Measurements from ENCODE around the gene ILDR2.
"Not testable (repeated sequence)": the region's sequence is repeated elsewhere in the genome, so short reads cannot be mapped to it uniquely, and the experiment has no call there.

Gene ILDR2

DNA sequence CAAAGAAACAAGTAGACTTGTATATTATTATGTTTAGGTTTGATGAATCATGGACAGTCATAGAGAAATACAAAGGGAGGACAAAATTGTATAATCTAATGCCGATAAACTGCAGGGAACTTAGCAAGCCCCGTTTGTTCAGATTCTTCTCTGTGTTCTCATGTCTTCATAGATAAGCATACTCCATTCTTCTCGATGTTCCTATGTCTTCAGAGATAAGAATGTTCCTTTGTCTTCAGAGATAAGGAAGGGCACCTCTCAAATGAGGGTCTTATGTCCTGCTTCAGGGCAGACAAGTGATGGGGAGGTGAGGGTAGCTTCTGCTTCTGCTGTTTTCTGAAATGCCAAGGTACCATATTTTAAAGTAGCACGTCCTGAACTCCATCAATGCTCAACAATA lies 79.6 kb downstream of the ILDR2 start:
- in situ Hi-C loops (cut with HindIII; ENCODE audit: low sequenced_read_pairs): no loop called here

DNA sequence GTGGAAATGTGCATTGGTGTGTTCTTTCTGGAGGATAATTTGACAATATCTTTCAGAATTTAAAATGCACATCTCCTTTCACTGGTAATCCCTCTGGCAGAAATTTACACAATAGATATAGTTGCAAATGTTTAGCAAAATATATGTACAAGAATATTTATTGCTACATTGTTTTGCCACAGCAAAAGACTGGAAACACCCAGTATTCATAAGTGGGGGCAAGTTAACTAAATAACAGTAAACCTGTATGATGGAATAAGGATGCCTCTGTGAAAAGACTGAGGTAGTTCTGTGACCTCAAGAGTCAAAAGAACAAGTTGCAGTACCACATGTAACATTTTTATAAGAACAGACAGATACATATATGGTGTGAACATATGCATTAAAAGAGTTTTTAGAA lies 85.6 kb downstream of the ILDR2 start:
- in situ Hi-C loops (cut with HindIII; ENCODE audit: low sequenced_read_pairs): no loop called here

DNA sequence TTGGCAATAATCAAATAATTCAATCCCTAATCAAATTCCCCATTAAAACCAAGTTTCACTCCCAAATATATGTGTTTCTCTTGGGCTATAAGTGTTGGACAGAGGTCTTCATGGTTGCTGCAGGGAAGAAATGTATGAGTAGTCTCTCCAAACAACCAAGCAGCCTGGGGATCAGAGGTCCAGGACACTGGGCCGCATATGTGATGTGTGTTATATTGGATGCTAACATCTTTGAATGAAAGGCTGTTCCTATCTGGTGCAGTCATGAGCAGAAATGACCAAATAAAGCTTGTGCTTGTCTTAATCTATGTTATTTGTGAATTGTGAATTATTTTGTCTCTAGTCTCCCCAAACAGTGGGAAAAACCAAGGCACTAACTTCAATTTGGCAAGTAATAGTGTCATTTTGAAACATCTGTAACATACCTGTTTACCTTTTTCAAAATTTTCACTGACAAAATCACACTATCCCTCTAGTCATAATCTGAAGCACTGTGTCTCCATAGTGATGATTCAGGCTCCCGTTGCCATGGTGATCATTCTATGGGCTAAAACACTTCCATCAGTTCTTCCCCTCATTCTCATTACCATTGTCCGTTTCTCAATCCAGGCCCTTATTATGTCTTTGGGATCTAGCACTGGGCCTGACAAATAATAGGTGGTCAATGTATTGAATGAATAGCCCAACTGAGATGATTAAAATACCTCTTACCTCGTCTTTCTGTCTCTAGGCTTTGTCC lies 86.8 kb downstream of the ILDR2 start:
- in situ Hi-C loops (cut with HindIII; ENCODE audit: low sequenced_read_pairs): no loop called here

DNA sequence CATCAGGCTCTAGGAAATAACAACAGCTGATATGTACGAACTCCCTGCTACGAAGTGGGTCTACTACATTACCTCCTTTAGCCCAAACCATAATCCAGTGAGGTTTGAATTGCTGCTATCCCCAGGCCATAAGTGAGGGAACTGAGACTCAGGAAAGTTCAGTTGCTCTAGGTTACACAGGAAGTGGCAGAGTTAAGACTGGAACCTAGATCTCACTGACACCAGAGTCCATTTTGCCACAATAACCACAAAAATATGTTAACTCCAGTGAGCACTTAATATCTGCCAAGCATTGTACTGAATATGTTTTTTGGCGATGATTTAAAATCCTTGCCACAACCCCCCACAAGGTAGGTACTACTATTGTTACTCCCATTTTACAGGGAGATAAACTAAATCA lies 90.4 kb downstream of the ILDR2 start:
- in situ Hi-C loops (cut with HindIII; ENCODE audit: low sequenced_read_pairs): no loop called here

DNA sequence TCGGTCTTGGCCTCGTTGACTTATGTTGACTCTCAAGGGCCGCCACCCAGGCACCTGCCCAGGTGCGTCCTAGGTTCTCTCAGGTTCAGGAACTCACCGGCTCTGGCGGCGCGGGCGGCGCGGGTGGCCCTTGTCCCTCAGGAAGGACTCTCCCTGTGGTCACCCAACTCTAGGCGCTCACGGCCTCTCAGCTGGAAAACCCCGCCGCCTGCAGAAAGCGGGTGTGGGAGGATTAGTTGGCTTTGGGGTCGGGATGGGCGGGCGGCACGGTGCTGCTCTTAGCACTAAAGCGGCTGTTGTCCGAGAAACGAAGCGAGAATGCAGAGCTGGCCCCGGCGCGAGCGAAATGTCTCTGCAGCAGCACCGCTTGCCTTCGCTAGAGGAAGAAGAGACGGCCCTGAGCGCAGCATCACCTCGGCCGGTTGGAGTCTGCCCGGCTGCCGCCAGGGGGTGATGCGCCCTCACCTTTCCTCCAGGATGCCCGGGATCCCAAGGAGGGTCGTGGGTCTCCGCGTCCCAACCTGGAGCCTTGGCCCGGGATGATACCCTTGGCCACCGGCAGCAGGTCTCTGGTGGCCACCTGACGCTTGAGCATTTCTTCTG lies 91.2 kb downstream of the ILDR2 start:
- in situ Hi-C loops (cut with HindIII; ENCODE audit: low sequenced_read_pairs): no loop called here

DNA sequence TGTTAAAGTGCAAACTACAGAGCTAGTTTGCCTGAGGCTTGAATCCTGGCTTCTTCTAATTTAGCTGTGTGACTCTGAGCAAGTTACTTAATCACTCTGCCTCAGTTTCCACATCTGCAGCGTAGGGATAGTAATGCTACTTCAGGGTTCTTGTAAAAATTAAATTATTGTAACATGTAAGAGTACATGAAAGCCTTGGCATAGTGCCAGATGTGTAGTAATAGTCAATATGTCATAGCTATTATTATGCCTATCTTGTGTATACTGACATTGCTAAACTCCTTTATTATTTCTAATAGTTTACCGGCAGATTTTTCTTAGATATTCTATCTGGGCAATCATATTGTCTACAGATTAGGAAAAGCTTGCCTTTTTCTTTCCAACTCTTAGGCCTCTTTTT lies 92.4 kb downstream of the ILDR2 start:
- in situ Hi-C loops (cut with HindIII; ENCODE audit: low sequenced_read_pairs): no loop called here

DNA sequence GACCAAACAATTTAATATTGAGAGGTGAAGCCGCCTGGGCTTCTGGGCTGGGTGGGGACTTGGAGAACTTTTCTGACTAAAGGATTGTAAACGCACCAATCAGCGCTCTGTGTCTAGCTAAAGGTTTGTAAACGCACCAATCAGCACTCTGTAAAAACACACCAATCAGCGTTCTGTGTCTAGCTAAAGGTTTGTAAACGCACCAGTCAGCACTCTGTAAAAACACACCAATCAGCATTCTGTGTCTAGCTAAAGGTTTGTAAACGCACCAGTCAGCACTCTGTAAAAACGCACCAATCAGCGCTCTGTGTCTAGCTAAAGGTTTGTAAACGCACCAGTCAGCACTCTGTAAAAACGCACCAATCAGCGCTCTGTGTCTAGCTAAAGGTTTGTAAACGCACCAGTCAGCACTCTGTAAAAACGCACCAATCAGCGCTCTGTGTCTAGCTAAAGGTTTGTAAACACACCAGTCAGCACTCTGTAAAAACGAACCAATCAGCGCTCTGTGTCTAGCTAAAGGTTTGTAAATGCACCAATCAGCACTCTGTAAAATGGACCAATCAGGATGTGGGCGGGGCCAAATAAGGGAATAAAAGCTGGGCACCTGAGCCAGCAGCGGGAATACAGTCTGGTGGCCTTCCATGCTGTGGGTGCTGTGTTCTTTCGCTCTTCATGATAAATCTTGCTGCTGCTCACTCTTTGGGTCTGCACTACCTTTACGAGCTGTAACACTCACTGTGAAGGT lies 97.0 kb downstream of the ILDR2 start:
- in situ Hi-C loops (cut with HindIII; ENCODE audit: low sequenced_read_pairs): not testable (repeated sequence)

DNA sequence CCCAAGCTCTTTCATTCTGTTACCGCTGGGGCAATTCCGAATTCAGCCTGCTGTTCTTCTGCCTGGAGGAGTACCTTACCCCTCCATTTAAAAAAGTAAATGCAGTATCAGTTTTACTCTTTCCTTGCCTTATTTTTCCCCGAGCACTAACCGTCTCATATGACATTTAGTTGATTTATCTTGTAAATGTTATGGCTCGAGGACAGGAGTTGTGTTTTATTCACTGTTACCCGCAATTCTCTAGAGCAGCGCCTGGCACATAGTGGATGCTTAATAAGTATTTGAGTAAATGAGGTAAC lies 98.9 kb downstream of the ILDR2 start:
- in situ Hi-C loops (cut with HindIII; ENCODE audit: low sequenced_read_pairs): no loop called here

DNA sequence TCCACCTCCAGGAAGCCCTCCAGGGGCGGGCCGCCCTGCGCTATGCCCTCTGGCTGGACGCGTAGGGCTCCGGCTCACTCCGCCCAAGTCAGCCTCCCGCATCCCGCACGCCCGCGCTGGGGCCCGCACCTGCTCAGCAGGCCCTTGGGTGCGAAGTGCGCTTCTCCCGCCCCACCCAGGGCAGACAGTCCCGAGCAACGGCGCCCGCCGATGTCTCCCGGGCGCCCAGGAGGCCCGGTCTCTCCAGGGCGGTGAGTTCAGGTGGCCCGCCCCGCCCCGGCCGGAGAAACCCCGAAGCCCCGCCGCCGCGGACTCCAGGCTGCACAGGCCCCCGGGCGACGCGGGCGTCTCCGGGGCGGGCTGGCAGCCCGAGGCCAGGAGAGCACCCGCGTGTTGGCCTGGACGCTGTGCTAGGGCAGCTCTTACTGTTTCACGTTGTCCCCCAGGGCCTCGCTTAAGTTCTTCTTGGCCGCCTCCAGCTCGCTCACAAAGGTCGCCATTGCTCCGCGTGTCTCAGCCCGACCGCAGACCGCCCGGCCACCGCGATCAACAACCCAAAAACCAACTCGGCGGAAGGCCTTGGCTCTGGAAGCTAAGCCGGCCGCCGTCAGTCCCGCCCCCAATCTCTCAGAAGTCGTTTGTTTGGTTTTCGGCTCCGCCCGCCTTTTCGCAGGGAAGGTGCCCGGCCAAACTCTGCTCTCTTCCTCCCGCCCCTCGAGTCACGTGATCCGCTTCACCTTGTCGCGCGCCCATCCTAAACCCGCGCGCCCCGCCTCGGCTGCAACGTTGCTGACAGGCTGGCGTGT lies 99.4 kb downstream of the ILDR2 start, which contains the start of gene TADA1:
Gene TADA1 (minus strand): TSS at position 531 of the 806 bp plus-strand sequence. CDS start 31 bp downstream, at position 500.
- in situ Hi-C loops (cut with HindIII; ENCODE audit: low sequenced_read_pairs): no loop called here

DNA sequence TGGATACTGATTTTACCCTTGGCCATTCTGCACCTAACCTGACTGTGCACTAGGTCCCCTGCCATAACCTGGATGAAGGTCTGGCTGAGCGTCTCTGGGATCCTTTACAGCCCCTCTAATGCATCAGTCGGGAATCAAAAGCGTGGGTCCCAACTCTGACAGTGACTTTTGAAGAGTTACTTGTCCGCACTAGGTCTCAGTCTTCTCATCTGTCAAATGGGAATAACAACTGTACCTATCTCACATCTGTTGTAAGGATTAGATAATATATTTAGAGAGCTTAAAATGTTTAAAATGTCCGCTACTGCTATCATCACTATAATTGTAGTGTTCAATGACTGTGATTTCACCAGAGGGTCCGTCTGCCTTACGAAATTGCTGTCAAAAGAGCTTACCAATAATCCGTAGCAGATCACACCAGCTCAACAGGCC lies 100.0 kb downstream of the ILDR2 start:
- in situ Hi-C loops (cut with HindIII; ENCODE audit: low sequenced_read_pairs): no loop called here

DNA sequence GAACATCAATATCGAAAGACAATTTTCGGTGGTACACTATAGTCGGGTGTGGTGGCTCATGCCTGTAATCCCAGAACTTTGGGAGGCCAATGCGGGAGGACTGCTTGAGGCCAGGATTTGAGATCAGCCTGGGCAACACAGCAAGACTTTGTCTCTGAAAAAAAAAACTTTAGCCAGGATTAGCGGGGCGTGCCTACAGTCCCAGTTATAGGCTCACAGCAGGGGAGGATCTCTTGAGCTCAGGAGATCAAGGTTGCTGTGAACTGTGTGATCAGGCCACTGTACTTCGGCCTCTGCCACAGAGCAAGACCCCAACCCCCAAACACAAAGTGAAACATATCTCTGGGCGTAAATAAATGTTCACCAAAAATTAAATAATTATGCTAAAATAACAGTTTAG lies 100.9 kb downstream of the ILDR2 start:
- in situ Hi-C loops (cut with HindIII; ENCODE audit: low sequenced_read_pairs): no loop called here

DNA sequence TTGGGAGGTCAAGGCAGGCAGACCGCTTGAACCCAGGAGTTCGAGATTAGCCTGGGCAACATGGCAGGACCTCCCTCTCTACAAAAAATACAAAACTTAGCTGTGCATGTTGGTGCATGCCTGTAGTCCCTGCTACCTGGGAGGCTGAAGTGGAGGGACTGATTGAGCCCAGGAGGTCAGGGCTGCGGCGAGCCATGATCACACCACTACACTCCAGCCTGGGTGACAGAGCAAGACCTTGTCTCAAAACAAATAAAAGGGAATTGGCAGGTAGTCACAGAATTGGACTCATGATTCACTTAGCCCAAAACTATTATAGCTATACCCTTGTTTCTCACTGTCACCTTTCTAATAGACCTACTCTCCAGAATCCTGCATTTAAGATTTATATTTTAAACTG lies 104.8 kb downstream of the ILDR2 start:
- in situ Hi-C loops (cut with HindIII; ENCODE audit: low sequenced_read_pairs): no loop called here

DNA sequence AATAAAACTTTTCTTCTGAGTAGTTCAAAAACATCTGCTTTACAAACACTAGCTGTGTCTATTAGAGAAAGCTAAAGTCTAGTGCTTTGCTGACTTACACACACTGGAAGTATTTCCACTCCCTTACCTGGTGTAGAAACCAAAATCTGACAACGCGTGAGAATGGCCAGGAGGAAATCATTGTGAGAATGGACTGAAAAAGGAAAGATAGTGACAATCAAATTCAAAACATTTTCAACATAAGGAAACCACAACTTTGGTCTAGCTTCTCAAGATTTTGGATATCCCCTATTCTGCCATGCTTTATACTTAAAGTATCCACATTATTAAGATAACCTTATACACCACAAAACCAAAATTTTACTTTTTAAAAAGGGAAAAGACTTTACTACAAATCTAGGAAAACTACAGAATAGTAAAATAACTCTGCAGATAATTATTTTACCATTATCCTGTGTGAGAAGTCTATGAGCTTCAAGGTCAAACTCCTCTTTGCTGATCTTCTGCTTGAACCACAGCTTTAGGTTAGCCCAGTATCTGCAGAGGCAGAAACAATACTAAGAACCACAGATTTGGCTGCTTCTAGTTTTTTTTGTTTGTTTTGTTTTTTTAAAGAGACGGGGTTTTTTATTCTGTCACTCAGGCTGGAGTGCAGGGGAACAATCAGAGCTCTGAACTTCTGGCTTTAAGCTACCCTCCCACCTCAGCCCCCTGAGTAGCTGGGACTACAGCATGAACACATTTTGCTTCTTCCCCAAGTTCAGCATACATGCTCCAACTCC lies 105.8 kb downstream of the ILDR2 start:
- in situ Hi-C loops (cut with HindIII; ENCODE audit: low sequenced_read_pairs): no loop called here

DNA sequence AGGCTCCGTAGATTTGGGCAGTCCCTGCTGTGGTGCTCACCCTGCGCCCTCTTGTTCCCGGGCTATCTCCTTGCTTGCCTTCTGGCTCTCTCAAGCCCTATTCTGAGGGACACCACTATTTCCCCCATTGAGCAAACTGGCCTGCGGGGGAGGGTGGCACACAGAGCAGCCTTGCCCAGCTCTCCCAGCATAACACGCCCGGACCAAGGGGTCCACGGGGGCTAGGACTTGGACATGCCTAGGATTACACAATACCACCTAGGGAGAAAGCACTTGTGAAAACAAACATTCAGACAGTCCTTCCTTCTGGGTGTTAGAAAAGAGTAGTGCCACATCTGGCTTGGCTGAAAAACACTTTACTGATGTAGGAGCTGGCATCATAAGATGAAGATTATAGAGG lies 106.7 kb downstream of the ILDR2 start:
- in situ Hi-C loops (cut with HindIII; ENCODE audit: low sequenced_read_pairs): no loop called here

DNA sequence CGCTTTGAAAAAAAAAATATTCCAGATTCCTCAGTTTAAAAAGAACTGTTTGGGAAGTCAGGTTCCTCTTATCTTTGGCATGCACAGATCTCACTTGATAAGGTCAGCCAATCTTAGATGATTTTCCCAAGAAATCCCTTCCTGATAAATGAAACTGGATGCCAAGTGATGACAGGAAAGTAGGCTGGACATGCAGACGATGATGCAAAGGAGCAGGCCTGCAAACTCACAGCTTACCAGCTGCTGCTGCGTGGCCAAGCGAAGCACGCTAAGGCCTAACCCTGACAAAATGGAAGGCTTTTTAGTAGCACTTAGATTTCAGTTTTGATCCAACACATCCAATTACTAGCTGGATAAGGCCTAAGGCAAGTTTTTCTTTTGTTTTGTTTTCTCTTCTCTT lies 109.4 kb downstream of the ILDR2 start:
- in situ Hi-C loops (cut with HindIII; ENCODE audit: low sequenced_read_pairs): no loop called here

DNA sequence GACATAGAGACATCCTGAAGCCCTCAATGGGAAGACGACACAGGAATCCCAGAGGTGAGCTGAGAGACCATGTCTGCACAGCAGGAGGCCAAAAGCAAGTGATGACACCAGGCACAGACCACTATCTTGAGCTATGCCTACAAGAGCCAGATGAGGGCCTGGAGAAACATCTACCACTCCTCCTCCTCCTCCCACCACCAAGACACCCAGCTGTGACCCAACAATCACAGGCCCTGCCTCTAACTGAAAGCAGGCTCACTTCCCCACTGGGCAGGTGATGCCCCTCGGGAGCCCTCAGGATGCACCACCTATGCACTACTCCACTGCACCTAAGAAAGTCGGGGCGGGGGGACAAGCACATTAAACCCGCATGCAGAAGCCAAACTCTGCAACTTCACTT lies 115.7 kb downstream of the ILDR2 start:
- in situ Hi-C loops (cut with HindIII; ENCODE audit: low sequenced_read_pairs): no loop called here

DNA sequence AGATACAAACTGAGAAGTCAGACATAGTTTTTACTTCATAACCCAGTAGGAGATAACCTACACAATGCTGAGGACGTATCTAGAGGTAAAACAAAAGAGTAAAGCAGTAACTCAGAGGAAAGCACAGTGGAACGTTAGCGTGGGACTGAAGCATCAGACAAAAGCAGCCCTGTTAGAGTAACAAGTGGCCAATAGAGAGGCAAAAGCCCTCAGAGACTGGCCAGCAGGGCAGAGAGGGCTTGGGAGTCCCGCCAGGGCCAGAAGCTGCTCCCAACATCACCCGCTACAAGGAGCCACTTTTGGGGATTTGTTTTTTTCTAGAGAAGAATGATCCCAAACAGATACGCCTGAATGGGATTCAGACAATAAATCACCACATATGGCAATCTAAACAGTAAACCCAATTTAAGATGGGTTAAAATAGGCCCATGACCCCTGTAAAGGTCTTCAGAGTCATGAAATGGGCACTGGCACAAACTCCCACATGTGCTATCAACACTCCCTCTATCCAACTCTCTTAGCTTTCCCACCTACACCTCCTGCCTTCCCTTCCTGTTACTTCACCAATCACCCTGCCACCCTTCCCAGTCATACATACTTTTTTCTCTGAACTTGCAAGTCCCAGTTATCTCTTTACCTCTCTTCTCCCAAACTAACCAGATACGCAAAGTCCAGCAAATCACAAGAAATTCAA lies 116.5 kb downstream of the ILDR2 start:
- in situ Hi-C loops (cut with HindIII; ENCODE audit: low sequenced_read_pairs): no loop called here

Measured in endothelial cell of hepatic sinusoid (primary cell).